HG03060 (cell line): ENCODE measurements around the gene SLC6A3.
A peak's percentile ranks its signal among the peaks of the same experiment; 100 is the strongest.

Experiments
- ATAC-seq: cut with Tn5 transposase; IDR thresholded peaks from one replicate; pipeline ENCODE4 v1.9.1; 2021; ENCODE audit warnings: low read depth, moderate number of reproducible peaks; ENCODE audit not compliant: unreplicated experiment

The SLC6A3 gene

GRCh38 chr5:1445313-1445688 lies at the start of gene SLC6A3:
SLC6A3 (minus strand) TSS chr5:1445440; CDS start chr5:1443197, 2,243 bp downstream.
- ATAC-seq = no peak

GRCh38 chr5:1493941-1494340 lies 48.7 kb upstream of the SLC6A3 start:
- no peak for ATAC-seq

- no peak for ATAC-seq
Observed at GRCh38 chr5:1493413-1493812, 48.2 kb upstream of the SLC6A3 start.

GRCh38 chr5:1492757-1493156 lies 47.5 kb upstream of the SLC6A3 start:
- ATAC-seq = no peak

GRCh38 chr5:1490376-1490775 lies 45.1 kb upstream of the SLC6A3 start:
- ATAC-seq = no peak

GRCh38 chr5:1489754-1490153 lies 44.5 kb upstream of the SLC6A3 start:
- ATAC-seq = no peak

GRCh38 chr5:1488882-1489680 lies 43.8 kb upstream of the SLC6A3 start:
- no peak for ATAC-seq

GRCh38 chr5:1487079-1487764 lies 42.0 kb upstream of the SLC6A3 start:
- no peak for ATAC-seq

GRCh38 chr5:1486271-1486670 lies 41.0 kb upstream of the SLC6A3 start:
- ATAC-seq = no peak

GRCh38 chr5:1485579-1486118 lies 40.4 kb upstream of the SLC6A3 start:
- ATAC-seq = no peak

- ATAC-seq = peak; percentile 45
Observed at GRCh38 chr5:1484730-1485578, 39.7 kb upstream of the SLC6A3 start.

- ATAC-seq = no peak
Observed at GRCh38 chr5:1483856-1484729, 38.9 kb upstream of the SLC6A3 start.

- no peak for ATAC-seq
Observed at GRCh38 chr5:1483064-1483463, 37.8 kb upstream of the SLC6A3 start.

GRCh38 chr5:1481959-1482331 lies 36.7 kb upstream of the SLC6A3 start:
- ATAC-seq = no peak

GRCh38 chr5:1481266-1481958 lies 36.2 kb upstream of the SLC6A3 start:
- ATAC-seq = no peak

GRCh38 chr5:1480806-1481205 lies 35.6 kb upstream of the SLC6A3 start:
- no peak for ATAC-seq

GRCh38 chr5:1480217-1480616 lies 35.0 kb upstream of the SLC6A3 start:
- ATAC-seq = no peak

GRCh38 chr5:1479581-1480188 lies 34.4 kb upstream of the SLC6A3 start:
- no peak for ATAC-seq

- no peak for ATAC-seq
Observed at GRCh38 chr5:1479066-1479465, 33.8 kb upstream of the SLC6A3 start.
